D721Med (cell line): ENCODE data around the gene CEBPB.
"Not testable (repeated sequence)": the region's sequence is repeated elsewhere in the genome, so short reads cannot be mapped to it uniquely, and the experiment has no call there.

ENCODE experiments used
- DNase-seq: peaks from one replicate; pipeline ENCODE4 v3.0.0; 2011; ENCODE audit warnings: low spot score; ENCODE audit not compliant: insufficient read length
- FAIRE-seq: peaks from 2 replicates; lab custom pipeline; 2011; peaks lifted over from hg19 to GRCh38; lab: Jason Lieb, UNC
- CTCF ChIP-seq: IDR thresholded peaks from 2 replicates; pipeline ENCODE4 v1.5.1; 2012; ENCODE audit warnings: mild to moderate bottlenecking, control low read depth; ENCODE audit not compliant: insufficient read depth; ENCODE audit errors: missing control alignments

The CEBPB gene

GRCh38 chr20:50153500-50154377 lies 36.9 kb upstream of the CEBPB start, which contains the start of gene PEDS1:
TSS of gene PEDS1 (minus strand) at chr20:50153723. CDS start at chr20:50153637, 86 bp downstream.
- FAIRE-seq = no peak
- peak; percentile 98 for DNase-seq
- TF ChIP-seq CTCF = no peak

GRCh38 chr20:50161494-50161893 lies 29.1 kb upstream of the CEBPB start:
- FAIRE-seq, DNase-seq: not testable (repeated sequence)

- no peak for DNase-seq
- no peak for TF ChIP-seq CTCF
- no peak for FAIRE-seq
Measured at GRCh38 chr20:50163570-50164317, 26.9 kb upstream of the CEBPB start.

GRCh38 chr20:50165684-50166554 lies 24.7 kb upstream of the CEBPB start:
- FAIRE-seq (no peak), DNase-seq (peak; percentile 66)
- TF ChIP-seq CTCF = no peak

GRCh38 chr20:50169329-50169823 lies 21.3 kb upstream of the CEBPB start:
- FAIRE-seq (no peak), DNase-seq (peak; percentile 53)
- peak; percentile 82 for TF ChIP-seq CTCF

- no peak for DNase-seq
- no peak for TF ChIP-seq CTCF
- no peak for FAIRE-seq
Measured at GRCh38 chr20:50170549-50171220, 19.9 kb upstream of the CEBPB start.
